K562 (cell line): ENCODE measurements around the gene NOSTRIN. TPM values are rescaled to one million over a fixed set of nuclear protein-coding genes. Genes with fewer than 3 reads are reported as not detected.

Source experiments
- ATAC-seq: fragments of 200-7000 bp; cut with Tn5 transposase; 3 replicates; pipeline ENCODE4 v1.9.1; 2020; ENCODE audit warnings: moderate library complexity
- BruUV-seq: library from RNA; stranded (reverse); fragments of 400-500 nt; replicated peaks from 2 replicates; lab custom pipeline; 2021; lab: Mats Ljungman, UMichigan
- CTCF ChIA-PET: fragments of 300-600 bp; formaldehyde crosslinking; extraction: SDS; loops from one replicate; lab custom pipeline; 2021; ENCODE audit warnings: low intra/inter-chr PET ratio; lab: Yijun Ruan, JAX
- POLR2A ChIA-PET: fragments of 300-600, 350-650 bp; sonication (Branson Sonifier 250); formaldehyde crosslinking; extraction: SDS; loops from one replicate; lab custom pipeline; 2021; ENCODE audit warnings: antibody characterized with exemption, inconsistent platforms; lab: Yijun Ruan, JAX
- DNase-seq, 4 experiments: peaks; one replicate each; pipeline versions ENCODE4 v3.0.0 to v3.0.0-alpha.2; 2011 to 2018; ENCODE audit warnings: low spot score in 3 of 4, mixed read lengths in 3 of 4; ENCODE audit errors: extremely low read depth in 1 of 4
- FAIRE-seq: peaks from 2 replicates; lab custom pipeline; 2011; peaks lifted over from hg19 to GRCh38; lab: Jason Lieb, UNC
- H2AFZ ChIP-seq: 2 replicates; pipeline ENCODE4 v1.6.0; 2011; ENCODE audit warnings: low read depth, low read length, control low read depth, inconsistent platforms
- H3K27ac ChIP-seq: fragments of 200-600 bp; 3 replicates; pipeline ENCODE4 v1.8.0; 2011; ENCODE audit warnings: low read depth, mild to moderate bottlenecking, control low read depth, inconsistent platforms, low read length, moderate library complexity, mixed read lengths; ENCODE audit errors: extremely low read depth
- H3K27me3 ChIP-seq, 2 experiments: fragments of 300-600 bp in 1 of 2; 2 replicates in 1 of 2; 3 replicates in 1 of 2; pipeline versions ENCODE4 v1.6.0 to v1.8.0; 2011; ENCODE audit warnings: inconsistent platforms in 2 of 2, low read length in 2 of 2, mild to moderate bottlenecking in 1 of 2, mixed read lengths in 1 of 2, moderate library complexity in 1 of 2; ENCODE audit not compliant: control insufficient read depth in 2 of 2, insufficient read depth in 2 of 2
- H3K36me3 ChIP-seq: fragments of 300-600 bp; 3 replicates; pipeline ENCODE4 v1.8.0; 2011; ENCODE audit warnings: mild to moderate bottlenecking, low read length, inconsistent platforms; ENCODE audit not compliant: control insufficient read depth, insufficient read depth
- H3K4me1 ChIP-seq, 2 experiments: fragments of 200-600 bp in 1 of 2; replicated peaks in 1 of 2; 2 replicates in 1 of 2; 3 replicates in 1 of 2; pipeline versions ENCODE4 v1.5.1 to v1.8.0; 2011; ENCODE audit warnings: inconsistent platforms in 2 of 2, low read length in 2 of 2, mild to moderate bottlenecking in 1 of 2, mixed read lengths in 1 of 2, moderate library complexity in 1 of 2; ENCODE audit not compliant: control insufficient read depth in 2 of 2, insufficient read depth in 2 of 2
- H3K4me2 ChIP-seq: 2 replicates; pipeline ENCODE4 v1.6.1; 2011; ENCODE audit warnings: low read length, control low read depth, inconsistent platforms, mixed read lengths; ENCODE audit not compliant: insufficient read depth
- H3K4me3 ChIP-seq: fragments of 200-600 bp; sonication (generic), shearing (Covaris generic); 2 replicates; pipeline ENCODE4 v1.5.1; 2016; ENCODE audit warnings: control low read depth, inconsistent platforms
- H3K79me2 ChIP-seq: fragments of 200-600 bp; 3 replicates; pipeline ENCODE4 v1.8.0; 2011; ENCODE audit warnings: low read length, inconsistent platforms; ENCODE audit not compliant: control insufficient read depth, insufficient read depth
- H3K9ac ChIP-seq, 2 experiments: 2 replicates each; pipeline versions ENCODE4 v1.6.0 to v1.6.1; 2011; ENCODE audit warnings: low read depth in 2 of 2, low read length in 2 of 2, control low read depth in 1 of 2, inconsistent platforms in 1 of 2, mild to moderate bottlenecking in 1 of 2, mixed read lengths in 1 of 2; ENCODE audit not compliant: insufficient read depth in 1 of 2
- H3K9me1 ChIP-seq: one replicate; pipeline ENCODE4 v1.6.0; 2011; ENCODE audit warnings: inconsistent platforms, mild to moderate bottlenecking, low read length, moderate library complexity; ENCODE audit not compliant: control insufficient read depth, insufficient read depth
- H3K9me3 ChIP-seq: replicated peaks from 2 replicates; pipeline ENCODE4 v1.5.1; 2011; ENCODE audit warnings: low read depth, low read length, inconsistent platforms; ENCODE audit not compliant: control insufficient read depth, insufficient read depth
- H4K20me1 ChIP-seq: replicated peaks from 2 replicates; pipeline ENCODE4 v1.6.1; 2011; ENCODE audit warnings: low read length, inconsistent platforms, mixed read lengths; ENCODE audit not compliant: control insufficient read depth, insufficient read depth
- CBFB ChIP-seq: sonication (generic); formaldehyde crosslinking; IDR thresholded peaks from 2 replicates; pipeline ENCODE4 v1.4.0; 2020; ENCODE audit warnings: mild to moderate bottlenecking, missing genetic modification reagents
- CHD1 ChIP-seq: fragments of 200-600 bp; sonication (generic); IDR thresholded peaks from one replicate; pipeline ENCODE4 v1.6.1; 2012; ENCODE audit warnings: mild to moderate bottlenecking, moderate library complexity, low read length, inconsistent platforms
- WGBS: fragments of 100-300 bp; shearing (Covaris generic); methylation state at CpG from one replicate; pipeline ENCODE4 v1.1.6; 2016; ENCODE audit warnings: low coverage, mixed read lengths; ENCODE audit not compliant: insufficient coverage; ENCODE audit errors: missing lambda C conversion rate; 5-methylcytosine and 5-hydroxymethylcytosine counted together
- in situ Hi-C: fragments of 300-500 bp; cut with MboI; formaldehyde crosslinking; loops from 4 replicates; pipeline ENCODE4 v1.15.0; 2018; ENCODE audit warnings: inconsistent platforms, mixed read lengths
- intact Hi-C: fragments of 100-400 bp; cut with micrococcal nuclease; formaldehyde crosslinking; loops from 2 replicates; pipeline ENCODE4 v1.14.2; 2022
- polyA plus RNA-seq, 8 experiments: library from polyadenylated mRNA; depleted of rRNA in 4 of 8; stranded (reverse) in 5 of 8; unstranded in 3 of 8; fragments of >200 nt; fragmentation: Nextera tagmentation in 2 of 8; fragmentation: Illumina TruSeq in 1 of 8; extraction: Ambion mirVana in 2 of 8; extraction: Trizol in 1 of 8; gene quantifications; 2 replicates each; pipeline versions ENCODE4 v1.2.1 to v1.2.3, GENCODE V29; 2011 to 2014; ENCODE audit warnings: inconsistent platforms in 1 of 8, missing spikeins in 1 of 8
- total RNA-seq, 7 experiments: library from RNA; depleted of rRNA in 6 of 7; stranded (reverse); fragments of >200 nt in 6 of 7; fragmentation: Illumina TruSeq in 2 of 7; extraction: Trizol in 2 of 7; gene quantifications; 2 replicates each; pipeline versions ENCODE4 v1.2.1 to v1.2.3, GENCODE V29; 2011 to 2021; ENCODE audit warnings: low replicate concordance in 1 of 7
- TF ChIP-seq, protein P1 (sequence below): sonication (generic); formaldehyde crosslinking; IDR thresholded peaks from 2 replicates; pipeline ENCODE4 v1.8.1; 2023; ENCODE audit warnings: mild to moderate bottlenecking, missing genetic modification reagents
- TF ChIP-seq, protein P2 (sequence below): sonication (generic); IDR thresholded peaks from 2 replicates; pipeline ENCODE4 v1.6.1; 2016

NOSTRIN gene
- total and polyA plus RNA-seq, 9 of the 15 experiments (the other 6 are each of a cell fraction or from before 2014, with no cell fraction given) = 26.7 to 82.9 (median 56.3) TPM

DNA sequence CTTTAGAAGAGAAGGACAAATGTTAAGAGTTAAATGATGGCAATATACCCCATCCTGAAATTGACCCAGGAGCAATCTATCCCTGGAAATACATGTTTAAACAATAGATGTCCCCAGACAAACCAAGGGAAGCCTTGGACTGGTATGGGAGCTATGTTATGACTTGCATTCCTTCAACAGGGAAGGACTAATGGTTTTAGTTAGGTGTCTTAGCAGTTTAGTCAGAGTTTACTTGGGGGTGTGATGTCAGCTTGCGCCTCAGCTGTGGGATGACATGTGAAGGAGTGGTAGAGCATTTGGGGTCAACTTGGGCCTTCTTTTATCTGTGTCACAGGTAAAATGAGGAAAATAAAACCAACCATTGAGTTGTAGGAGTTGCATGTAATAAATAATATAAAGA is 51.0 kb downstream of the NOSTRIN start:
- H3K36me3 ChIP-seq = peaks cover 70% of the 10 kb centered on the region
- no peak for ATAC-seq

DNA sequence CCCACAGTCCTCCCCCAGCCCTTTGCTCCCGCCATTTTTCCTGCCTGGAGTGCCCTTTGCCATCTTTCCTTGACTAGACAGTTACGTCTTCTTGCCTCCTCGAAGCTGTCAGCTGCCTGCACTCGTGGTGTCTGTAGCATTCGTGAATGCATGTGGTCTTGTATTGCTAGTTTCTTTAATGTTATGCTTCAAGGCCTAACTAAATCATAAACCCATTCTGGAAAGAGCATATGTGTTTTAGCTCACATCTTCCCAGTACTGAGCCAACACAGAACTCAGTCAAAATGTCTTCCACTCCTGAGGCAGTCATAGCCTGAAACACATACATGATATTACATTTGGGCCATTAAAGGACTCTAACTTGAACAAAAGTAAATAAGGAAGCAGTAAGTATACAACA is 52.2 kb downstream of the NOSTRIN start:
- Histone ChIP-seq H2AFZ (no peak overlapping the region), H3K27ac (no peak overlapping the region), H4K20me1 (no peaks in the 10 kb centered on the region; the same call in 1 of the 2 replicates), H3K36me3 (peaks cover 79% of the 10 kb centered on the region), H3K4me1 (peaks cover 10 to 37% of the 10 kb centered on the region in 2 experiments), H3K9me1 (no peaks in the 10 kb centered on the region), H3K9me3 (no peaks in the 10 kb centered on the region; the same call in 1 of the 2 replicates), H3K79me2 (no peaks in the 10 kb centered on the region), H3K4me2 (no peak overlapping the region), H3K27me3 (no peaks in the 10 kb centered on the region), H3K9ac (no peak overlapping the region), H3K4me3 (no peak overlapping the region)
- POLR2A ChIA-PET = interaction anchor here (0.9 kb wide), 1 partner anchor 10 kb away, joined by 3 read pairs; no protein-coding TSS in a partner anchor
- ATAC-seq (no peak), DNase-seq (no peak), FAIRE-seq (no peak)
- CTCF ChIA-PET = no interaction called here
- no peak for TF ChIP-seq CBFB (CRISPR knock-in tag)
- TF ChIP-seq, protein P1, sequence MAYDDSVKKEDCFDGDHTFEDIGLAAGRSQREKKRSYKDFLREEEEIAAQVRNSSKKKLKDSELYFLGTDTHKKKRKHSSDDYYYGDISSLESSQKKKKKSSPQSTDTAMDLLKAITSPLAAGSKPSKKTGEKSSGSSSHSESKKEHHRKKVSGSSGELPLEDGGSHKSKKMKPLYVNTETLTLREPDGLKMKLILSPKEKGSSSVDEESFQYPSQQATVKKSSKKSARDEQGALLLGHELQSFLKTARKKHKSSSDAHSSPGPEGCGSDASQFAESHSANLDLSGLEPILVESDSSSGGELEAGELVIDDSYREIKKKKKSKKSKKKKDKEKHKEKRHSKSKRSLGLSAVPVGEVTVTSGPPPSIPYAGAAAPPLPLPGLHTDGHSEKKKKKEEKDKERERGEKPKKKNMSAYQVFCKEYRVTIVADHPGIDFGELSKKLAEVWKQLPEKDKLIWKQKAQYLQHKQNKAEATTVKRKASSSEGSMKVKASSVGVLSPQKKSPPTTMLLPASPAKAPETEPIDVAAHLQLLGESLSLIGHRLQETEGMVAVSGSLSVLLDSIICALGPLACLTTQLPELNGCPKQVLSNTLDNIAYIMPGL = 0 out of 2 replicates have a peak, but pooled peaks have one; percentile 42
- in situ Hi-C loops (no loop called here), intact Hi-C loops (loop anchor here (5.0 kb wide), 2 partner anchors 83 to 142 kb away; no protein-coding TSS in a partner anchor)
- 93% methylated on average over 5 of the region's 5 CpGs for WGBS
- BruUV-seq = no TSS peak

More for the DNA sequence above, 51.0 kb downstream of the NOSTRIN start:
- no peaks in the 10 kb centered on the region; the same call in 1 of the 2 replicates for H4K20me1 ChIP-seq
- no peaks in the 10 kb centered on the region; the same call in 1 of the 2 replicates for H3K9me3 ChIP-seq
- no TSS peak for BruUV-seq
- DNase-seq (no peak), FAIRE-seq (no peak)
- H3K9me1 ChIP-seq = no peaks in the 10 kb centered on the region
- H3K4me1 ChIP-seq = peaks cover 12 to 37% of the 10 kb centered on the region in 2 experiments
- TF ChIP-seq CHD1 = no peak
- TF ChIP-seq, protein P2, sequence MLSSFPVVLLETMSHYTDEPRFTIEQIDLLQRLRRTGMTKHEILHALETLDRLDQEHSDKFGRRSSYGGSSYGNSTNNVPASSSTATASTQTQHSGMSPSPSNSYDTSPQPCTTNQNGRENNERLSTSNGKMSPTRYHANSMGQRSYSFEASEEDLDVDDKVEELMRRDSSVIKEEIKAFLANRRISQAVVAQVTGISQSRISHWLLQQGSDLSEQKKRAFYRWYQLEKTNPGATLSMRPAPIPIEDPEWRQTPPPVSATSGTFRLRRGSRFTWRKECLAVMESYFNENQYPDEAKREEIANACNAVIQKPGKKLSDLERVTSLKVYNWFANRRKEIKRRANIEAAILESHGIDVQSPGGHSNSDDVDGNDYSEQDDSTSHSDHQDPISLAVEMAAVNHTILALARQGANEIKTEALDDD = peak; percentile 41; the same call in 1 of the 2 replicates
- intact Hi-C loops = loop anchor here (5.0 kb wide), 2 partner anchors 84 to 141 kb away; no protein-coding TSS in a partner anchor
- no peak overlapping the region for H2AFZ ChIP-seq
- H3K4me3 ChIP-seq = no peak overlapping the region
- 0 out of 3 replicates have a peak overlapping the region, but pooled peaks have one; percentile 18 for H3K27ac ChIP-seq
- ChIA-PET CTCF (no interaction called here), POLR2A (interaction anchor here (0.7 kb wide), 1 partner anchor 8 kb away, joined by 3 read pairs; no protein-coding TSS in a partner anchor)
- in situ Hi-C loops = no loop called here
- H3K4me2 ChIP-seq = no peak overlapping the region
- H3K79me2 ChIP-seq = no peaks in the 10 kb centered on the region
- no peak overlapping the region for H3K9ac ChIP-seq
- WGBS = 100% methylated on average over 1 of the region's 1 CpG
- no peaks in the 10 kb centered on the region; a peak in 1 of 5 replicates for H3K27me3 ChIP-seq
